Immature natural killer cell (primary cell): ENCODE results near the gene IPO11. TPM values are rescaled to one million over a fixed set of nuclear protein-coding genes. Genes with fewer than 3 reads are reported as not detected.
"Not testable (repeated sequence)": the region's sequence is repeated elsewhere in the genome, so short reads cannot be mapped to it uniquely, and the experiment has no call there.

Experiments
- DNase-seq, 3 donors: peaks; one replicate each; pipeline ENCODE4 v3.0.0; 2022; ENCODE audit warnings: mixed read lengths in 1 of 3
- H3K27ac Mint-ChIP-seq, 6 donors: one replicate each; pipeline ENCODE4 v1.8.0; 2020; ENCODE audit warnings: mixed read lengths in 6 of 6, mild to moderate bottlenecking in 5 of 6, inconsistent platforms in 4 of 6, moderate library complexity in 3 of 6
- H3K27me3 Mint-ChIP-seq, 3 donors: one replicate each; pipeline ENCODE4 v1.8.0; 2020 to 2021; ENCODE audit warnings: low read depth in 3 of 3, mild to moderate bottlenecking in 3 of 3, mixed read lengths in 3 of 3, moderate library complexity in 3 of 3, inconsistent platforms in 1 of 3
- H3K36me3 Mint-ChIP-seq, 3 donors: one replicate each; pipeline ENCODE4 v1.8.0; 2020; ENCODE audit warnings: mixed read lengths in 3 of 3, inconsistent platforms in 2 of 3, mild to moderate bottlenecking in 2 of 3
- H3K4me1 Mint-ChIP-seq, 2 donors: one replicate each; pipeline ENCODE4 v1.8.0; 2020; ENCODE audit warnings: inconsistent platforms in 2 of 2, mild to moderate bottlenecking in 2 of 2, mixed read lengths in 2 of 2, moderate library complexity in 1 of 2
- H3K4me3 Mint-ChIP-seq, 5 donors: one replicate each; pipeline ENCODE4 v1.8.0; 2020; ENCODE audit warnings: mild to moderate bottlenecking in 5 of 5, mixed read lengths in 5 of 5, inconsistent platforms in 3 of 5, moderate library complexity in 3 of 5
- H3K9me3 Mint-ChIP-seq, 6 donors: one replicate each; pipeline ENCODE4 v1.8.0; 2020; ENCODE audit warnings: mild to moderate bottlenecking in 6 of 6, mixed read lengths in 6 of 6, inconsistent platforms in 4 of 6, moderate library complexity in 3 of 6
- polyA plus RNA-seq, 3 donors: library from polyadenylated mRNA; unstranded; fragments of 300-500 nt; fragmentation: Illumina TruSeq; gene quantifications; one replicate each; pipeline ENCODE4 v1.2.3, GENCODE V29; 2021

Gene IPO11
- polyA plus RNA-seq, 3 donors from 2014 or later: 15.1 to 30.0 (median 25.3) TPM

DNA sequence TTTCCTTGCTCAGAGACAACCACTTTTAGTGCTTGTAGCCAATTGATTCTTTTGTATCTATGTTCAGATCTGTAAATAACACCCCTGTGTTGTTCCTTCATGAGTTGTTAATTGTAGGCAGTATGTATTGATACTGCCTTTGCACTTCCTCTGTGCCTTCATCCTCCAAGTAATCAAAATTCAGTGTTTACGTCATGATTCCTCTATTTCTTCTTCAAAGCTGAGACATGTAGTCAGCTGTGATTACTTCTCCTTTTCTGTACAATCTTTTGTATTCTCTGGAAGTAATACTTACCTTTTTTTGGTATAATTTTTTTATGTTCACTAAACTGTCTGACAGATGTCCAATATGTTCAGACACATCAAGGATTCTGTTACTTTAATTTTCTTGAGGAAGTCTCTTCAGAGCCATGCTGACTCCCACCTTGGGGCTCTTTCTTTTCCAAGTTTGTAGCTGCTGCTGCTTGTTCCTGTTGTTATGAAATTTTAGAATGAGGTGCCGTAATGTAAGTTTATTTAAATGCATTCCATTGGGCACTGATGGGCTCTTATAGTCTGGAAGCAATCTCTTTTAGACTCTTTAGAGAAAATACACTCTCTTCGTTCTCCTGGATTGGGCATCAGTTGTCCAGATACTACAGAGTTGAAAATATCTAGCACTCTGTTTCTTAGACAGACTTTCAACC is 135.5 kb downstream of the IPO11 start:
- Mint-ChIP-seq H3K9me3 (no peaks in the 10 kb centered on the region), H3K27ac (peak overlapping the region in 1 of 6 donors; percentile 38)

DNA sequence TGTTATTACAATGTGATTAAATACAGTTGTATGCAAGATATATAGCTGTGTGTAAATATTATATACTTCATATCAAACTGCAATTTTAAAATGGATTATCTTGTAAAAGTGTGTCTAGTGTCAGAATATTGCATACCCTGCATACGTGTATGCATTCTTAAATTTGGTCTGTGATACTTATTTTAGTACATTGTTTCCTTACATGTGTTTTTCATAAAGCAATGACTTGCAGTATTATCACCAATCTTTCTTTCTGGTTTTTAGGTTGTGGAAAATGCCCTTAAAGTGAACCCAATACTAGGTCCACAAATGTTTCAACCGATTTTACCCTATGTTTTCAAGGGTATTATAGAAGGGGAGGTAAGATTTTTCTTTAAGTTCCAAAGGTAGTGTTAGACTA is 137.5 kb downstream of the IPO11 start:
- Mint-ChIP-seq H3K36me3 (peaks cover 4 to 12% (median 9%) of the 10 kb centered on the region in 3 donors), H3K9me3 (no peaks in the 10 kb centered on the region), H3K27ac (no peak overlapping the region), H3K27me3 (no peaks in the 10 kb centered on the region), H3K4me3 (no peak overlapping the region), H3K4me1 (no peaks in the 10 kb centered on the region)
- no peak for DNase-seq

More for the DNA sequence above, 135.5 kb downstream of the IPO11 start:
- Mint-ChIP-seq H3K4me1 (no peaks in the 10 kb centered on the region), H3K27me3 (peaks cover 0 to 3% (median 0%) of the 10 kb centered on the region in 3 donors), H3K4me3 (no peak overlapping the region), H3K36me3 (peaks cover 19 to 29% (median 28%) of the 10 kb centered on the region in 3 donors)
- no peak for DNase-seq

DNA sequence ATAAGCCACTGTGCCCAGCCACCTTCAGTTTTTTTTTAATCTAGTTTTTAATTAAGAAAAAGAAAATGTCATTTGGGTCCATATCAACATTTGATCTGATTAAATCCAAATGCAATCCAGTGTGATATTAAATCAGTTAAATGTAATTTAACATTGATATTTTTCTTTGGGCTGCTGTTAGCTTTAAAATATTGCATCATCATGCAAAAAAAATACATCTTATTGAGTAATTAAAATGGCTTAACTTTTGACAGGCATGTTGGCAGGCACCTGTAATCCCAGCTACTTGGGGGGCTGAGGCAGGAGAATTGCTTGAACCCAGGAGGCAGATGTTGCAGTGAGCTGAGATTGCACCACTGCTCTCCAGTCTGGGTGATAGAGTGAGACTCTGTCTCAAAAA is 143.4 kb downstream of the IPO11 start:
- peaks cover 9 to 14% (median 10%) of the 10 kb centered on the region in 3 donors for H3K36me3 Mint-ChIP-seq
- no peaks in the 10 kb centered on the region for H3K4me1 Mint-ChIP-seq
- H3K9me3 Mint-ChIP-seq: no peaks in the 10 kb centered on the region
- peaks cover 0 to 2% (median 0%) of the 10 kb centered on the region in 3 donors for H3K27me3 Mint-ChIP-seq
- no peak overlapping the region for H3K27ac Mint-ChIP-seq
- DNase-seq: no peak
- no peak overlapping the region for H3K4me3 Mint-ChIP-seq

DNA sequence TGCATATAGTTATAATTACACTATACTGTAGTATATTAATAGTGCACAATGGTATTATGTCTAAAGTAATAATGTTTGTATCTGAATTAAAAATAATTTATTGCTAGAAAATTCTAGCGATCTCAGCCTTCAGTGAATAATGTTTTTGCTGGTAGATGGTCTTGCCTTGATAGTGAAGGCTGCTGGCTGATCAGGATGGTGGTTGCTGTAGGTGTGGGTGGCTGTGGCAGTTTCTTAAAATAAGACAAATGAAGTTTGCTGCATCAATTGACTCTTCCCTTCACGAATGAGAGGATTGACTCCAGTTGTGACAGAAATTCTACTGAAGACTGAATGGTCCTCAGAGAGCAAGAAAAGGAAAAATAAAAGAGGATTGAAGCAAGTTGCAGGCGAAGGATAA is 146.4 kb downstream of the IPO11 start:
- Mint-ChIP-seq H3K27ac (no peak overlapping the region), H3K27me3 (peaks cover 0 to 2% (median 0%) of the 10 kb centered on the region in 3 donors), H3K4me3 (no peak overlapping the region), H3K36me3 (peaks cover 13 to 20% (median 14%) of the 10 kb centered on the region in 3 donors), H3K4me1 (no peaks in the 10 kb centered on the region), H3K9me3 (no peaks in the 10 kb centered on the region)
- DNase-seq: no peak

DNA sequence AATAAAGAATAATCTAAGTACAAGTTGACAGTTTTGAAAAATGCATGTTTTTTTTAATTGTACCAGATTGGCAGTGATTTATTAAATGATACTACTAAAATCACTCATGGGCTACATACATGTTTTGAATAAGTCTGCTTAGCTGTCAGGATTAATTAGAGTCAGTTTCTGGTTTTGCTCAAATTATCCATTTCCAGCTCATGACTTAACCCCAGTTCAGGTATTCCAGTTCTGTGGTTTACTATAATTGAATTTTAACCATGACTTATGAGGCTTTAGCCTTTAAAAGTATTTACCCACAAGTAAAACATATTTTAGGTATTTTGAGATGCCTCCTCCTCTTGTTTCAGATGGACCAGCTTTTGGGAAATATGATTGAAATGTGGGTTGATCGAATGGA is 148.2 kb downstream of the IPO11 start:
- H3K9me3 Mint-ChIP-seq: no peaks in the 10 kb centered on the region
- peaks cover 18 to 29% (median 20%) of the 10 kb centered on the region in 3 donors for H3K36me3 Mint-ChIP-seq

DNA sequence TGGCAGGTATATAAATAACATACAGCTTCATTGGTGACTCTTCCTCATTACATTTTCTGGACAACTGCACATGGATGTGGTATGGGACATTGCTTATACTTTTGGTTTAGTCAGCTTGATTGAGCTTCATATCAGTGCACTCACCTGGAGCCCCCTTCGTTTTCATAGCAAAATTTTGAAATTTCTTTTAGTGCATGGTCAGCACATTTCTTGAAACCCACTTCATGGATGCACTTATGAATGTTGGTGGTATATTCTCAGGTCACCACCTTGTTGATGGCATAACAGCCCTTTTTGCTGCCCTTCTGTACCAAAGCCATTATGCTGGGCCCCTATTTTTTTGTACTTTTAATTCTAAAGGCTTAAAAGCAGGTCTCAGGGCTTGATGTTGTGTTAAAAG is 149.3 kb downstream of the IPO11 start:
- Mint-ChIP-seq H3K36me3 (peaks cover 24 to 36% (median 25%) of the 10 kb centered on the region in 3 donors), H3K27me3 (no peaks in the 10 kb centered on the region), H3K4me1 (no peaks in the 10 kb centered on the region), H3K9me3 (peaks cover 0 to under 1% (median 0%) of the 10 kb centered on the region in 6 donors), H3K27ac (no peak overlapping the region), H3K4me3 (no peak overlapping the region)
- no peak for DNase-seq

More for the DNA sequence above, 148.2 kb downstream of the IPO11 start:
- no peak overlapping the region for H3K27ac Mint-ChIP-seq
- H3K4me1 Mint-ChIP-seq: no peaks in the 10 kb centered on the region
- H3K4me3 Mint-ChIP-seq: no peak overlapping the region
- H3K27me3 Mint-ChIP-seq: peaks cover 0 to 2% (median 0%) of the 10 kb centered on the region in 3 donors
- no peak for DNase-seq

DNA sequence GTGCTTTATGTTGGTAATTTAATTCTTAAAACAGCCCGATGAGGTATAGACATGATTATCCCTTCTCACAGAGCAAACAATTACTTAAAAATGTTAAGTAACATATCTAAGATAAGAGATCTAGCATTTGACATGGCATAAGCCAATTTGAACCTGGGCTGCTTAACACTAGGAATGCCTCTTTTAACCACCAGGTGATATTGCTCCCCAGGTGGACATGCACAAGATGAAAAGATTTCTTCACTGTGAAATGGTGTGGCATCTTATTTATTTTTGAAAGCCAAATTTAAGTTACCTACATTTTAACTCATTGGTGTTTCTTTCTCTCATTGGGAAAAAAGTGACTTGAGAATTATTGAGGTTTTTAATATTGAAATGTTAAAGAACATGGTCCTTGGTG is 150.3 kb downstream of the IPO11 start:
- Mint-ChIP-seq H3K9me3 (peaks cover 1 to 9% (median 3%) of the 10 kb centered on the region in 6 donors), H3K36me3 (peaks cover 28 to 39% (median 34%) of the 10 kb centered on the region in 3 donors), H3K27ac (peak overlapping the region in 1 of 6 donors; percentile 46), H3K4me1 (no peaks in the 10 kb centered on the region), H3K4me3 (no peak overlapping the region), H3K27me3 (no peaks in the 10 kb centered on the region)
- no peak for DNase-seq

DNA sequence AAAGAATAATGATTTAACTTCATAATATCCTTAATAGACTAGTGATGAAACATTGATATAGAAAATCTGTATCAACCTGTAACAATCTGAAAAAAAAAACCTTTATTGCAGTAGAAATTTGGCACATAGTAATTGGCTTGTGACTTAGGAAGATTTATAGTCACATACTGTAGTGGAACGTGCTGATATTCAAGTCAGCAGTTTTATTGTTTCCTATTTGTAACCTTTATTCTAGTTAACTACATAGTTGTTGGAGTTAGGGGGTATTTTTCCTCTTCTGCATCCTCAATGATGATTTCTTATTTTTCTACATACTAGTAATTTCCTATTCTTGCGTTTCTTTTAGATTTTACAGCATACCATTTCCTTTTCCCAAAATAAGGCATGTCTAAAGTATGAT is 151.5 kb downstream of the IPO11 start:
- peaks cover 0 to 3% (median 2%) of the 10 kb centered on the region in 3 donors for H3K27me3 Mint-ChIP-seq
- DNase-seq: no peak
- peaks cover 3 to 21% (median 7%) of the 10 kb centered on the region in 6 donors for H3K9me3 Mint-ChIP-seq
- no peak overlapping the region for H3K4me3 Mint-ChIP-seq
- no peaks in the 10 kb centered on the region for H3K4me1 Mint-ChIP-seq
- H3K36me3 Mint-ChIP-seq: peaks cover 36 to 48% (median 39%) of the 10 kb centered on the region in 3 donors
- H3K27ac Mint-ChIP-seq: no peak overlapping the region

DNA sequence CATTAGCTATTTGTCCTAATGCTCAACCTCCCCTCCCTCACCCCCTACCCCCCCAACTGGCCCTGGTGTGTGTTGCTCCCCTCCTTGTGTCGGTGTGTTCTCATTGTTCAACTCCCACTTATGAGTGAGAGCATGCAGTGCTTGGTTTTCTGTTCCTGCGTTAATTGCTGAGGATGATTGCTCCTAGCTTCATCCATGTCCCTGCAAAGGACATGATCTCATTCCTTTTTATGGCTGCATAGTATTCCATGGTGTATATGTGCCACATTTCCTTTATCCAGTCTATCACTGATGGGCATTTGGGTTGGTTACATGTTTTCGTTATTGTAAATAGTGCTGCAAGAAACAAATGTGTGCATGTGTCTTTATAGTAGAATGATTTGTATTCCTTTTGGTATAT is 153.2 kb downstream of the IPO11 start:
- H3K4me1 Mint-ChIP-seq, H3K27ac Mint-ChIP-seq: not testable (repeated sequence)

DNA sequence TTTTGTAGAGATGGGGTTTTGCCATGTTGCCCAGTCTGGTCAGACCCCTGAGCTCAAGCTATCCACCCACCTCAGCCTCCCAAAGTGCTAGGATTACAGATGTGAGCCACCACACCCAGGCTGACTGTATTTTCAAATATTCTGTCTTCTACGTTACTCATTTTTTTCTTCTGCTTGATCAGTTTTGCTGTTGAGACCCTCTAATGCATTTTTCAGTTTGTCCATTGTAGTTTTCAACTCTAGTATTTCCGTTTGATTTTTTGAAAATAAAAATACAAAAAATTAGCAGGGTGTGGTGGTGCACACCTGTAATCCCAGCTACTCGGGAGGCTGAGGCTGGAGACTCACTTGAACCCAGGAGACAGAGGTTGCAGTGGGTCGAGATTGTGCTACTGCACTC is 155.6 kb downstream of the IPO11 start:
- DNase-seq: no peak
- Mint-ChIP-seq H3K9me3 (peaks cover 3 to 24% (median 7%) of the 10 kb centered on the region in 6 donors), H3K27ac (no peak overlapping the region), H3K36me3 (peaks cover 31 to 47% (median 34%) of the 10 kb centered on the region in 3 donors), H3K4me3 (no peak overlapping the region), H3K27me3 (peaks cover 0 to 4% (median 3%) of the 10 kb centered on the region in 3 donors), H3K4me1 (peaks cover 10 to 13% of the 10 kb centered on the region in 2 donors)

More for the DNA sequence above, 153.2 kb downstream of the IPO11 start:
- Mint-ChIP-seq H3K36me3 (peaks cover 36 to 51% (median 39%) of the 10 kb centered on the region in 3 donors), H3K9me3 (peaks cover 3 to 24% (median 7%) of the 10 kb centered on the region in 6 donors)
- DNase-seq, H3K27me3 Mint-ChIP-seq, H3K4me3 Mint-ChIP-seq: not testable (repeated sequence)

DNA sequence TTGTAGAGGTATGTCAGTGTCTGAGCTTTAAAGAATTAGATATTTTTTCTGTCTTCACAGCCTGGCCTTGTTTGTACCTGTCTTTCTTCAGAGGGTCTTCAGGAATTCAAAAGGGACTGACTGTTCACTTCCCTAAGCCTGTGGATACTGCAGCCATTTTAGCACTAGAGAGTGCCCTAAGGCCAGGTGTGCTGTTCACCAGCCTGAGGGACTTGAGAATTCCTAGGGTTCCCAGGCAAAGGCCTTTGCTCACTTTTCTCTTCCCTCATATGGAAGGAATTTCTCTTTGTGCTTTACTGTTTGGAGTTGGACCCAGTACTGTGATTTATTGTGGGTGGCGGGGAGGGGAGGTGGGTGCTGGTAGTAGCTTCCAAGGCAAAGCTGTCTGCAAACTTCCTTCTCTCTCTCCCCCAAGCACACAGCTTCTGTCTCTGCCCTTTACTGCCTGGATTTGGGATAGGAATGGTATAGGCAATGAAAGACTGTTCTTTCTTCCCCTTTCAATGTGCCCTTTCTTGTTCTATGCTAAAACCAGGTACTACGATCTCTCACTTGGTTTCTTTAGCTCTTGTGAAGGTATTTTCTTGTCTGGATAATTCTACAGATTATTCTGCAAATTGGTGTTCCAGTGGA is 156.4 kb downstream of the IPO11 start:
- Mint-ChIP-seq H3K36me3 (peaks cover 31 to 47% (median 34%) of the 10 kb centered on the region in 3 donors), H3K4me1 (peaks cover 11 to 20% of the 10 kb centered on the region in 2 donors), H3K9me3 (peaks cover 3 to 24% (median 7%) of the 10 kb centered on the region in 6 donors), H3K4me3 (no peak overlapping the region), H3K27me3 (peaks cover 0 to 4% (median 3%) of the 10 kb centered on the region in 3 donors), H3K27ac (peak overlapping the region in 1 of 6 donors; percentile 40)
- no peak for DNase-seq

DNA sequence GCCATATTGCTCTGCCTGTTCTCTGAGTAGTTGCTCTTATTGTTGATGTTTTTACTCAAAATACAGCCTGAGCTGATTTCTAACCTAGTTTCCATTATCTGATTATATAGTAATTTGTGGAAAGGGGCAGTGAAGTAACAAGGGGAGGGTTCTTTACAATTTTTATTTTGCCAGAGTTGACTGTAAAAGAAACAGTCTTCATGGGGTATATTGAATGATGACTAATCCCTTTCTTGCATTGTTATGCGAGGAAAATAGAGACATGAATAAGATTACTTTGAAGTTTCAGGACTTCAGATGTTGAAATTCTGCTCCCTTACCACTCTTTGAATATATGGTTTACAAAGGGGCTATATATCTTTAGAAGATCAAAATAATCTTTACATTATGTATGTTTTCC is 156.9 kb downstream of the IPO11 start:
- Mint-ChIP-seq H3K4me3 (no peak overlapping the region), H3K4me1 (peaks cover 11 to 25% of the 10 kb centered on the region in 2 donors), H3K9me3 (peaks cover 3 to 24% (median 7%) of the 10 kb centered on the region in 6 donors), H3K27me3 (peaks cover 0 to 4% (median 3%) of the 10 kb centered on the region in 3 donors), H3K36me3 (peaks cover 31 to 45% (median 34%) of the 10 kb centered on the region in 3 donors), H3K27ac (no peak overlapping the region)
- DNase-seq: no peak

DNA sequence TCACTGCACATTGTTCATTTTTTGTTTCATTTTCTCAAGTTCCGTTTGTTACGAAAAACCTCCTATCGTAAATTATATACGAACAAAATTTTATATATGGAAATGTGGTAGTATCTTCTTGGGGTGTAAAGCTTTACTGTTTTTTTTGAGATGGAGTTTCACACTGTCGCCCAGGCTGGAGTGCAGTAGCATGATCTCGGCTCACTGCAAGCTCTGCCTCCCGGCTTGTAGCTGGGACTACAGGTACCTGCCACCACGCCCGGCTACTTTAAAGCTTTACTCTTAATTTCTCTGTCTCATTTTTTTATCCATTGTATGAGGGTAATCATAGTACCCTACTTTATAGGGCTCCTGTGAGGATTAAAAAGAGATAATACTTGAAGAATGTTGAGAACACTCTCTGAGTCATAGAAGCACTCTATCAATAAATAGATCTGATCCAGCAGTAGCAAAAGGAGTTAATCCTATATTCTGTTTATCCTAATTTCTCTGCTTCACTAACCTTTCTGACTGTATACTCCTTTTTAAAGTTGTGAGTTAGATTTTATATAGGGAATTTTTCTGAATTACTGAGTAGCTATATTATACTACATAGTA is 160.5 kb downstream of the IPO11 start:
- Mint-ChIP-seq H3K27ac (peak overlapping the region; percentile 81 to 93 (median 88)), H3K27me3 (peaks cover 0 to 4% (median 3%) of the 10 kb centered on the region in 3 donors), H3K4me3 (peak overlapping the region; percentile 74 to 88 (median 80)), H3K36me3 (peaks cover 9 to 14% (median 12%) of the 10 kb centered on the region in 3 donors), H3K4me1 (peaks cover 23 to 47% of the 10 kb centered on the region in 2 donors), H3K9me3 (peaks cover 0 to 14% (median 5%) of the 10 kb centered on the region in 6 donors)
- DNase-seq: peak in 1 of 3 donors; percentile 10

DNA sequence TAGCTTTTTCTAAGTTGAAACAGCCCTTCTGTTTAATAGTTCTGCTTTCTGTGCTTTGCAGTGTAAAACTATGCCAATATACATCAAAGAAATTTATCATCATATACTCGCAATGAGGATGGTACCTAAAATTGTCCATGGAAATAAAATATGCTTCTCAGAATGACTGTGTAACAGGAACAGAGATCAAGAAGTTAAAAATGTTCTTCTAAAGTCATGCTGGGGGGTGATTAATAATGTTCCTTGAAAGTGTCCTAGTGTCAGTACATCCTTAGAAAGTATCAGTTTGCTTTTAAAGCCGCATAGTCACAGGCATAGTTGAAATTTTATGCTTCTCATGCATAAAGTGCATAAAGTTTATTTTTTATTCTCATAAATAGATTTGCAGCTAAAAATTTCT is 162.0 kb downstream of the IPO11 start:
- peaks cover 29 to 63% of the 10 kb centered on the region in 2 donors for H3K4me1 Mint-ChIP-seq
- DNase-seq: no peak
- peak overlapping the region in 5 of 6 donors; percentile 8 to 93 (median 20) for H3K27ac Mint-ChIP-seq
- no peak overlapping the region for H3K4me3 Mint-ChIP-seq
- H3K36me3 Mint-ChIP-seq: no peaks in the 10 kb centered on the region
- no peaks in the 10 kb centered on the region for H3K9me3 Mint-ChIP-seq
- peaks cover 3 to 4% (median 3%) of the 10 kb centered on the region in 3 donors for H3K27me3 Mint-ChIP-seq
